8988T (cell line): Measurements from ENCODE around the gene NUP93.
"Not testable (repeated sequence)": the region's sequence is repeated elsewhere in the genome, so short reads cannot be mapped to it uniquely, and the experiment has no call there.

Experiments used
- DNase-seq: peaks from one replicate; pipeline ENCODE4 v3.0.0; 2011

The NUP93 gene

GRCh38 chr16:56877486-56878182 is 147.7 kb downstream of the NUP93 start:
- no peak for DNase-seq

DNA sequence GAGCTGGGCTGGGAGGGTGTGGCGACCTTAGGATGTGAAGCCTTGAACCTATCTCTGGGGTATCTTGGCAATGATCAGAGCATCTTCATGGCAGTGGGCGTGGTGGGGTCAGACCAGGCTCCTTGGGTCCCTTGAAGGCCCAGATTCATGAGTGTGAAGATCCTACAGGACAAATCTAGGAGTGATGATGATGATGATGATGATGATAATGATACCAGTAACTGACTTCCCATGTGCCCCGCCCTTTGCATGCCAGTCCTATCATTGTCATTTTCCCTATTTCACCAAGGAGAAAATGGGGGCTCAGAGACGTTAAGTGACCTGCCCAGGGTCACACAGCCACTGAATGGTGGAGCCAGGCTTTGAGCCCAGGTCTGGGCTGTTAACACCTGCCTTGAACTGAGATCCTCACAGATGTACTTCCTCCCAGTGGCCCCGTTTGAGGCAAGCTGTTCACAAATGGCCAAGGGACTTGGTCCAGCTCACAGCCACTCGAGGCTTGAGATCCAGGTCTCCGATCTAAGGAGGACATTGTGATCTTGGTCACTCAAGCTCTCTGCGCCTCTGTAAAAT is 148.4 kb downstream of the NUP93 start:
- no peak for DNase-seq

- DNase-seq: no peak
Observed at GRCh38 chr16:56879276-56879675, 149.3 kb downstream of the NUP93 start.

GRCh38 chr16:56880176-56880575 is 150.2 kb downstream of the NUP93 start:
- DNase-seq: no peak

GRCh38 chr16:56880685-56881084 is 150.8 kb downstream of the NUP93 start:
- DNase-seq: no peak

DNA sequence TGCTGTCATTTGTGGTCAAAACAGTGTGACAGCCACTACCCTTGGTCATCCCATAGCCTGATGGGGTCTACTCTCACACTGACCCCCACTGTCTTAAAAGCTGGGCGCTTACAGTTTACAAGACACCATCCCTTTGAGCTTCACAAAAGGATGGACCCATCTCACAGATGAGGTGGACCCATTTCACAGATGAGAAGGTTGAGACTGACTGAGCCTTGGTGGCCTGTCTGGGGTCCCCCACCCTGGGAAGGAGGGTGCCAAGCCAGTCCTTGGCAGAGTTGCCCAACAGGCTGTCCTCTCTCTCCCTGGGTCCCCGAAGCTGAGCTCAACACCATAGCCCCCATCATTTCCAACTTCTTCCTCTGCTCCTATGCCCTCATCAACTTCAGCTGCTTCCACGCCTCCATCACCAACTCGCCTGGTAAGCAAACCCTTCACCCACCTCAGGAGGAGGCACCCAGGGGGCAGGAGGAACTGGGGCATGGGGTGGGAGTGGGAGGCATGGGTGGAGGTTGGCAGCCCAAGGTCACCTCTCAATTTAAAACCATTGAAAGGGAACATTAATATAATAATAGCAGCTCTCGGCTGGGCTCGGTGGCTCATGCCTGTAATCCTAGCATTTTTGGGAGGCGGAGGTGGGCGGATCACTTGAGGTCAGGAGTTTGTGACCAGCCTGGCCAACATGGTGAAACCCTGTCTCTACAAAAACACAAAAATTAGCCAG is 152.3 kb downstream of the NUP93 start:
- DNase-seq: no peak

DNA sequence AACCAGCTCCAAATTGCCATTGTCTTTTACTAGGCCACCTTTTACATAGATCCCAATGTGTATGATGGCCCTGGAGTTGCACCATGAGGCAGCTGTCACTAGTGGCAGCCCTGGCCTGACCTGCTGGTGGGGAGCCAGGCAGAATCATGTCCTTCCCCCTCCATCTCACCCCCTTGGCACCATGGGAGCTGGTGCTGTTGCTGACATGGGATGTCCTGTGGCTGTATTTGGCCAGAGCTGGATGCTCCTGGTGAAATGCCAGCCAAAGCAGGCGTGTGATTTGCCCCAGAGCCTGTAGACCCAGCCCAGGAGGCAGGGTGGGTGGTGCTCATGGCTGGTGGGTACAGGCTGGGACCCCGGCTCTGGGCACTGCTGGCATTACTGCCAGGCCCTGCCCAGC is 153.7 kb downstream of the NUP93 start:
- no peak for DNase-seq

DNA sequence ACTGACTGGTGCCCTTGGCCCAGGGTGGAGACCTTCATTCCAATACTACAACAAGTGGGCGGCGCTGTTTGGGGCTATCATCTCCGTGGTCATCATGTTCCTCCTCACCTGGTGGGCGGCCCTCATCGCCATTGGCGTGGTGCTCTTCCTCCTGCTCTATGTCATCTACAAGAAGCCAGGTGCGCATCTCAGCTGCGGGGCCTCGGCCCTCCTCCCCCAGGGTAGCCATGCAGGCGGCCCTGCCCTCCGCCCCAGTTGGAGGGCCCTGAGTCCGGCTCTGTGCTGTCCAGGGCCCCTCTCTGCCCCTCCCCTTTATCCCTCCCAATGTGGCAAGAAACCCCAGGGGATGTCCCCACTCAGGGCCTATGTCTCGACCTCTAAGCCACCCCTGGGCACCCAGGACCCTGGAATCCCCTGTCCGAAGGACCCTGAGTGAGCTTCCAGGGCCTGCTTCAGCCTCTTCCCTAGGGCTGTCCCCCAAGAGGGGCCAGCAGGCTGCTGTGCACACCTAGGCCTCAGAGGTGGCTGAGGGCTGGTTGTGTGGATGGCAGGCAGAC is 154.2 kb downstream of the NUP93 start:
- no peak for DNase-seq

- DNase-seq: not testable (repeated sequence)
Observed at GRCh38 chr16:56884929-56885328, 155.0 kb downstream of the NUP93 start.

GRCh38 chr16:56885446-56886162 is 155.7 kb downstream of the NUP93 start:
- DNase-seq: no peak

- no peak for DNase-seq
Observed at GRCh38 chr16:56886296-56886695, 156.4 kb downstream of the NUP93 start.

- DNase-seq: no peak
Observed at GRCh38 chr16:56886826-56887225, 156.9 kb downstream of the NUP93 start.

DNA sequence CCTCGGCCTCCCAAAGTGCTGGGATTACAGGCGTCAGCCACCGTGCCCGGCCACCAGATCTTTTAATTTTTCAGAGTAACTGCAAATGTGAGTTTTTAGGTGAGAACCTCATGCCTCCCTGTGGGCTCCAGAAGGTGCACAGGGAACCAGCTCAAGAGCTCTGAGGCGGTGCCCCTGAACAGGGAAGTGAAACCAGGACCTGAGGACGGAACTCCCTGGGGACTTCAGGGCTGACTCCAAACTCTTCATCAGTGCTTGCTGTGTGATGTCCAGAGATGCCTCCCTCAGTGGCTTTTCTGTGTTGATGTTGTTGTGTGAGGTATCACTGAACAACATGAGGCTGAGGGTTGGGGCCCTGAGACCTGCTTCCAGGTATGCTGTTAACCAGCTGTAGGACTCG is 158.9 kb downstream of the NUP93 start:
- no peak for DNase-seq

GRCh38 chr16:56889206-56889605 is 159.3 kb downstream of the NUP93 start:
- no peak for DNase-seq

DNA sequence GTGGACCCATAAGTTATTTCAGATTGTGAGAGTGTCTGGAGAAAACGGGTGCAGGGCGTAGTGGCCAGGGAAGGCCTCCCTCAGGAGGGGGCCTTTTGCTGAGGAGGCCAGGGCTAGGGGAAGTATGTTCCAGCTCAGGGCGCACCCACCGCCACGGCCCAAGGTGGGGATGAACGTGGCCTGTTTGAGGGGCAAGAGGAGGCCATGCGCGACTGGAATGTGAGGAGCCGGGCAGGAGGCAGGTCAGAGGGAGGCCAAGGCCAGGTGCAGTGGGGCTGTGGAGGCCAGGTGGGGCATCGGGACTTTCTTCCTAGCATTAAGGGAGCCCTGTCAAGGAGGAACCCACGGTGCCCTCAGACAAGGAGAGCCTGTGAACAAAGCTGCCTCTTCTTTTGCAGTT is 161.8 kb downstream of the NUP93 start:
- DNase-seq: no peak

GRCh38 chr16:56892705-56893104 is 162.8 kb downstream of the NUP93 start:
- no peak for DNase-seq

GRCh38 chr16:56894331-56894917 is 164.5 kb downstream of the NUP93 start:
- no peak for DNase-seq

- no peak for DNase-seq
Observed at GRCh38 chr16:56895813-56896212, 165.9 kb downstream of the NUP93 start.

DNA sequence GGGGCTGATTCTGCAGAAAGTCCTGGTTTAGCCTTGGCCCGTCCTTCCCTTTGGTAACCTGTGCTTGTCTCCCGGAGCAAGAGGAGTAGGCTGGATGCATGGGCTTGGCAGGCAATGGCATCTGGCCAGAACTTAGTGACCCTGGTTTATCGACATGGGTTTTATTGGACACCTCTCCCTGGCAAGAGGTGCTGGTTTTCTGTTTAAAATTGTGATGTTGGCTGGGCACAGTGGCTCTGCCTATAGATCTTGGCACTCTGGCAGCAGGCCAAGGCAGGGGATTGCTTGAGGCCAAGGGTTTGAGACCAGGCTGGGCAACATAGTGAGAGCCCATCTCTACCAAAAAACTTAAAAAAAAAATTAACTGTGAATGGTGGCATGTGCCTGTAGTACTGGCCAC is 166.3 kb downstream of the NUP93 start:
- DNase-seq: no peak

DNA sequence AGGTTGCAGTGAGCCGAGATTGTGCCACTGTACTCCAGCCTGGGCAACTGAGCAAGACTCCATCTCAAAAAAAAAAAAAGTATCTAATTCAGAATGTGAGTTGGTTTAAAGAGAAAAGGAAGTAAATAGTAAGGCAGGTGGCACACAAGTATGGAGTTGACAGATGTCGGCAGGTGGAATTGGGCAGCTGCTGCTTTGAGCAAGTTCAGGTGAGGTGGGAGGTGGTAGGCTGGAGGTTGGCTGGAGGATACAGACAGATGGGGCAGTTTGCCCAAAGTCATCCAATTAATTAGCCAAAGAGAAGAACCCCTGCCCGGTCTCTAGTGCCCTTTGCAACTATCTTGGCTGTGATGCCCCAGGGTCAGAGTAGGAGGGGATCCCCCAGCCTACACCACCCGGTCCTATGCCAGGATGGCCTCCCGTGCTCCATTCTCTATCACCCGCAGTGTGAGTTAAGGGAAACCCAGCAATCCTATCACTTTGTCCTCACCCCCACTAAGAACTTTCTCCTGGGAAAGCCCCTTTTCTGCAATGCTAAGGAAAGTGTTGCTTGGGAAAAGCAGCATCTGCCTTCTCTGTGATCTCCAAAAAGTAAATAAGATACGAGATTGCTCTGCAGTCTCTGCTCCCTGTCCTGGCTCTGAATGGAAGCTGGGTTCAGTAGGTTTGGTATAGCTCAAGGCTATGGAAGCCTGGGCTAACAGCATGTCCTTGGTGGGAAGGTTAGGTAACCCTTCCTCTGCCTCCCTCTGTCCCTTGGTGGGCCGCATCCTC is 167.3 kb downstream of the NUP93 start:
- DNase-seq: no peak

DNA sequence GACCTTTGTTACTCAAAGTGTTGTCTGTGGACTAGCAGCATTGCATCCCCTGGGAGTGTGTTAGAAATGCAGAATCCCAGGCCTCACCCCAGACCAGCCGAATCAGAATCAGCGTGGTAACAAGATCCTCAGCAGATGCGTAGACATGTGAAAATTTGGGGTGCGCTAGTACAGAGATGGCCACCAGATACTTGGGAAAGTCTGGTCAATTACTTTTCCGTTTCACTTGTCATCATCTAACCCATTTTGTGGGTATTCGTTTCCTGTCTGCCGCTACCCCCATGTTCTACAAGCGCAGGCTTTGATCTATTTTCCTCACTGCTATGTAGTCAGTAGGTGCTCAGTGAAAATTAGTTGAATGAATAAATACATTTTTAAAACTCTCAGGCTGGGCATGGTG is 168.9 kb downstream of the NUP93 start:
- no peak for DNase-seq
